Measurements from ENCODE around the gene LDLR.
"Not testable (repeated sequence)": the region's sequence is repeated elsewhere in the genome, so short reads cannot be mapped to it uniquely, and the experiment has no call there.

The LDLR gene

DNA sequence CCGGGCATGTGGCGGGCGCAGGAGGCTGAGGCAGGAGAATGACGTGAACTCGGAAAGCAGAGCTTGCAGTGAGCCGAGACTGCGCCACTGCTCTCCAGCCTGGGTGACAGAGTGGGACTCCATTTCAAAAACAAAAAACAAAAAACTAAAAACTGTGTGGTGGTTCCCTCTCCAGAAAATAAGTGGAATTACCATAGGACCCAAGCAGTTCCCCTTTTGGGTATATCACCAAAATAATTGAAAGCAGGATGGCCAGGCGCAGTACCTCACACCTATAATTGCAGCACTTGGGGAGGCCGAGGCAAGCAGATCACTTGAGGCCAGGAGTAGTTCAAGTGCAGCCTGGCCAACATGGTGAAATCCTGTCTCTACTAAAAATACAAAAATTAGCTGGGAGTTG lies 15.7 kb upstream of the LDLR start:
- DNase-seq (ENCODE audit: low spot score): no peak

GRCh38 chr19:11076792-11077191 lies 12.5 kb upstream of the LDLR start:
- not testable (repeated sequence) for DNase-seq (ENCODE audit: low spot score)

DNA sequence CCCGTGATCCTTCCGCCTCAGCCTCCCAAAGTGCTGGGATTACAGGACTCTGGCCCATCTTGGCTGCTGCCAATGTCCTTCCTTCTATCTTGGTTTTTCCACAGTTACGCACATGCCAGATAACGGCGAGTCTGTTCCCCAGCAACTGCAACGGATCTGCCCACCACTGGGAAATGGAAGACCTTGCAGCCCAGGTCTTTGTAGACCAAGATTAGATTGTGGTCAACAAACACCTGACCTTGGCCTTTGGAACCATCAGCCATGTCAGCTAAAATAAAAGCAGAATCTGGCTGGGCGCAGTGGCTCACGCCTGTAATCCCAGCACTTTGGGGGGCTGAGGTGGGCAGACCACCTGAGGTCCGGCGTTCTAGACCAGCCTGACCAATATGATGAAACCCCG lies 10.4 kb upstream of the LDLR start:
- DNase-seq (ENCODE audit: low spot score): no peak

- DNase-seq (ENCODE audit: low spot score): no peak
These were observed 9.3 kb upstream of the LDLR start for GRCh38 chr19:11079999-11080398.

- DNase-seq (ENCODE audit: low spot score): no peak
These were observed 1.3 kb upstream of the LDLR start for GRCh38 chr19:11087870-11088505.

GRCh38 chr19:11088506-11089253 lies 583 bp upstream of the LDLR start:
- DNase-seq (ENCODE audit: low spot score): no peak

DNA sequence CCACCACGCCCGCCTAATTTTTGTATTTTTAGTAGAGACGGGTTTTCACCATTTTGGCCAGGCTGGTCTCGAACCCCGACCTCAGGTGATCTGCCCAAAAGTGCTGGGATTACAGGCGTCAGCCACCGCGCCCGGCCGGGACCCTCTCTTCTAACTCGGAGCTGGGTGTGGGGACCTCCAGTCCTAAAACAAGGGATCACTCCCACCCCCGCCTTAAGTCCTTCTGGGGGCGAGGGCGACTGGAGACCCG lies 676 bp downstream of the LDLR start:
- not testable (repeated sequence) for DNase-seq (ENCODE audit: low spot score)

GRCh38 chr19:11090264-11090996 lies 1.2 kb downstream of the LDLR start:
- peak; percentile 96 for DNase-seq (ENCODE audit: low spot score)

DNA sequence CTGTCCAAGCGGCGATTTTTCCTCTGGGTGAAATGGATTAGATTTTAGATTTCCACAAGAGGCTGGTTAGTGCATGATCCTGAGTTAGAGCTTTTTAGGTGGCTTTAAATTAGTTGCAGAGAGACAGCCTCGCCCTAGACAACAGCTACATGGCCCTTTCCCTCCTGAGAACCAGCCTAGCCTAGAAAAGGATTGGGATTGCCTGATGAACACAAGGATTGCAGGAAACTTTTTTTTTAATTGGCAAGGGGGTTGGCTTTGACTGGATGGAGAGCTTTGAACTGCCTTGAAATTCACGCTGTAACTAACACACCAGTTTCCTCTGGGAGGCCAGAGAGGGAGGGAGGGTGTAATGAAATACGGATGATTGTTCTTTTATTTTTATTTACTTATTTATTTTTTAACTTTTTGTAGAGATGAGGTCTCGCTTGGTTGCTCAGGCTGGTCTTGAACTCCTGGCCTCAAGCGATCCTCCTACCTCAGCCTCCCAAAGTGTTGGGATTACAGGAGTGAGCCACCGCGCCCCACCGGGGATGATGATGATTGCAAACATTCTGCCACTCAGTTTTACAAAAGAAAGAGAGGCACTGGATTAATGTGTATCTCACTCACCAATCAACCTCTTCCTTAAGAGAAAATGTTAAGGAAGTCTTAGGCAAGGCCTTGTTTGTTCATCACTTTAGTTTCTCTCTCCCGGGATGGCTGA lies 1.9 kb downstream of the LDLR start:
- no peak for DNase-seq (ENCODE audit: low spot score)

DNA sequence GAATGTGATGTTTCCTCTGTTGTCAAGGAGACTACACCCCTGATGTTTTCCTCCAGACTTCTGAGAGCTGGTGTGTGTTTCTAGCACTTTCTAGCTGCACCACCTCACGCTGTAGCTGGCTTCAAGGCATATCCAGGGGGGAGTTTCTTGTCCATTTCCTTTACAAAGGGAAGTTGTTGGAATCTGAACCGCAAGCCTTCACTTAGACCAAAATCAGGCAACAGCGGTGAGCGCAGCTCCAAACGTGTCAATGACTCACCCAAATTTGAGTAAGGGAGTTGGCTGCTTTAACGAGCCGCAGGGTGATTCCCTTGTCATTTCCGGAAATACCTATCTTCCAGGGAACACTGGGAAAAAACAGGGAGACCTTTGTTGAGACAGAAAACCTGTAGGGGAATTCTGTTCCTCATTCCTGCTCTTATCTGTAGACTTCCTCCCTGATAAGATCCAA lies 2.5 kb downstream of the LDLR start:
- DNase-seq (ENCODE audit: low spot score): peak; percentile 97

- peak; percentile 91 for DNase-seq (ENCODE audit: low spot score)
These were observed 2.9 kb downstream of the LDLR start for GRCh38 chr19:11092181-11092538.

GRCh38 chr19:11093689-11094238 lies 4.5 kb downstream of the LDLR start:
- no peak for DNase-seq (ENCODE audit: low spot score)

GRCh38 chr19:11094520-11094894 lies 5.2 kb downstream of the LDLR start:
- DNase-seq (ENCODE audit: low spot score): no peak

- DNase-seq (ENCODE audit: low spot score): no peak
These were observed 7.1 kb downstream of the LDLR start for GRCh38 chr19:11096210-11096841.

DNA sequence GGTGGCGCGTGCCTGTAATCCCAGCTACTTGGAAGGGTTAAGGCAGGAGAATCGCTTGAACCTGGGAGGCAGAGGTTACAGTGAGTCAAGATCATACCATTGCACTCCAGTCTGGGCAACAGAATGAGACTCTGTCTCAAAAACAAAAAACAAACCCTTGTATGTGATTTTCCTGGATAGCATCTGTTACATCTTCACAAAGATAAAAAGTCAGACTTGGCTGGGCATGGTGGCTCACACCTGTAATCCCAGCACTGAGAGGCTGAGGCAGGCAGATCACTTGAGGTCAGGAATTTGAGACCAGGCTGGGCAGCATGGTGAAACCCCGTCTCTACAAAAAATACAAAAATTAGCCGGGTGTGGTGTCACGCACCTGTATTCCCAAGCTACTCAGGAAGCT lies 8.1 kb downstream of the LDLR start:
- DNase-seq (ENCODE audit: low spot score): not testable (repeated sequence)

GRCh38 chr19:11098327-11098726 lies 9.1 kb downstream of the LDLR start:
- no peak for DNase-seq (ENCODE audit: low spot score)

DNA sequence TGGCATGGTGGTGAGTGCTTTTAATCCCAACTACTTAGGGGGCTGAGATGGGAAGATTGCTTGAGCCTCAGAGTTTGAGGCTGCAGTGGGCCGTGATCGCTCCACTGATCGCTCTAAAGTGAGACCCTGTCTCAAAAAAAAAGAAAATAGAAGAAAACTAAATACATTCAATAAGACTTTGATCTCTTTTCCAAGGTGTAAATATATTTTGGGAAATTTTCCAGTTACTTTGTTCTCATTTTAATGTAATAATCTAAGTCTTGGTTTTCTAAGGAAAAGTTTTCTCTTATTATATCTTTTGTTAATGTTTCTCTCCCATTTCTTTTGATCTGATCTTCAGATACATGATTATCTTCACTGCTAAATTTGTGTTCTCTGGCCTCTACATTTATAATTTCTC lies 9.6 kb downstream of the LDLR start:
- DNase-seq (ENCODE audit: low spot score): no peak

GRCh38 chr19:11100049-11100448 lies 10.8 kb downstream of the LDLR start:
- no peak for DNase-seq (ENCODE audit: low spot score)

GRCh38 chr19:11101057-11101456 lies 11.8 kb downstream of the LDLR start:
- no peak for DNase-seq (ENCODE audit: low spot score)

DNA sequence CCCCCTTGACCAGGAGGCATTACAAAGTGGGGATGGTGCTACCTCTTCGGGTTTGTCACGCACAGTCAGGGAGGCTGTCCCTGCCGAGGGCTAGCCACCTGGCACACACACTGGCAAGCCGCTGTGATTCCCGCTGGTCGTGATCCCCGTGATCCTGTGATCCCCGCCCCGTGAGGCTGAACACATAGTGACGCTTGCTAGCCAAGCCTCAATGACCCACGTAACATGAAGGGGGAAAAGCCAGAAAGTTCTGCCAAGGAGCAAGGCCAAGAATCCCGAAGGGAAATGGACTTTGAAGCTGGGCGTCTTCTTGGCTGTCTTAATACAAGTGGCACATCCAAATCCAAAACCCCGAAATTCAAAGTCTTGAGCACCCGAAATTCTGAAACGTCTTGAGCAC lies 13.7 kb downstream of the LDLR start:
- DNase-seq (ENCODE audit: low spot score): no peak

DNA sequence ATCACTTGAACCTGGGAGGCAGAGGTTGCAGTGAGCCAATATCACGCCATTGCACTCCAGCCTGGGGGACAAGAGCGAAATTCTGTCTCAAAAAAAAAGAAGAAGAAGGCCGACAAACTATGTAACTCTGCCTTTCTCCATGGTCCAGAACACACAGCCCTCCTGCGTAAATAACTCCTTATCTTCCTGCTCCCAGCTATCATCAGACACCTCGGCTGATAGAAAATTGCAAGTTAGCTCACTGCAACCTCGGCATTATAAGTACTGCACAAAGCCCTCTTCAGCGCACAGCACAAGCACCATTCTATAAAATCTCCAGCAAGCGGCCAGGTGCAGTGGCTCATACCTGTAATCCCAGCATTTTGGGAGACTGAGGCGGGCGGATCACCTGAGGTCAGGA lies 14.4 kb downstream of the LDLR start:
- DNase-seq (ENCODE audit: low spot score): not testable (repeated sequence)

- DNase-seq (ENCODE audit: low spot score): no peak
These were observed 15.9 kb downstream of the LDLR start for GRCh38 chr19:11105014-11105636.
